Adipocyte (in vitro differentiated cells): ENCODE results near the gene MED12L.

Experiments used
- DNase-seq: peaks from one replicate; pipeline ENCODE4 v3.0.0-alpha.2; 2015; ENCODE audit warnings: low read depth
- H3K27me3 ChIP-seq: replicated peaks from 2 replicates; pipeline ENCODE4 v1.7.0; 2013; ENCODE audit warnings: mild to moderate bottlenecking, low read length, moderate library complexity; ENCODE audit not compliant: control insufficient read depth, insufficient read depth
- H3K36me3 ChIP-seq: 2 replicates; pipeline ENCODE4 v1.7.0; 2013; ENCODE audit warnings: low read length, mild to moderate bottlenecking, moderate library complexity; ENCODE audit not compliant: control insufficient read depth, insufficient read depth, severe bottlenecking
- H3K4me1 ChIP-seq: 2 replicates; pipeline ENCODE4 v1.7.0; 2013; ENCODE audit warnings: mild to moderate bottlenecking, low read length, moderate library complexity; ENCODE audit not compliant: control insufficient read depth, insufficient read depth
- H3K4me3 ChIP-seq: 2 replicates; pipeline ENCODE4 v1.7.0; 2013; ENCODE audit warnings: mild to moderate bottlenecking, low read length, moderate library complexity
- H3K9ac ChIP-seq: 2 replicates; pipeline ENCODE4 v1.7.0; 2013; ENCODE audit warnings: mild to moderate bottlenecking, low read length, moderate library complexity
- H3K9me3 ChIP-seq: 2 replicates; pipeline ENCODE4 v1.7.0; 2013; ENCODE audit warnings: mild to moderate bottlenecking, low read length, moderate library complexity; ENCODE audit not compliant: control insufficient read depth

The MED12L gene

DNA sequence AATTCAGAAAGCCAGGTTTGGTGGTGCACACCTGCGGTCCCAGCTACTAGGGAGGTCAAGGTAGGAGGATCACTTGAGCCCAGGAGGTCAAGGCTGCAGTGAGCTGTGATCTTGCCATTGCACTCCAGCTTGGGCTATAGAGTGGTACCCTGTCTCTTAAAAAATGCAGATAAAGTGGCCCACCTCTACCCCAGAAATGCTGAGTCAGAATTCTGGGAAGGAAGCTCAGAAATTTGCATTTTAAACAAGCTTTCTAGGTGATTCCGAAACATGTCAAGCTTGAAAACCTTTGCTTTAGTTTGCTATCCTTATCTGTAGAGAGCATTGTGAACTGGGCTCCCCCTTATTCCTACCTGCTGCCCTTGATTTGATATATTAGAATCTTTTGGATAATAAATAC, 7.7 kb downstream of the MED12L start:
- no peaks in the 10 kb centered on the region for H3K4me1 ChIP-seq
- no peak overlapping the region for H3K9ac ChIP-seq
- DNase-seq = no peak
- H3K27me3 ChIP-seq = peaks cover 27% of the 10 kb centered on the region
- H3K9me3 ChIP-seq = no peaks in the 10 kb centered on the region
- H3K4me3 ChIP-seq = no peak overlapping the region
- H3K36me3 ChIP-seq = no peaks in the 10 kb centered on the region

GRCh38 chr3:151093905-151094304, 8.4 kb downstream of the MED12L start:
- Histone ChIP-seq H3K4me1 (no peaks in the 10 kb centered on the region), H3K36me3 (no peaks in the 10 kb centered on the region), H3K9ac (no peak overlapping the region), H3K4me3 (no peak overlapping the region), H3K27me3 (peaks cover 33% of the 10 kb centered on the region), H3K9me3 (no peaks in the 10 kb centered on the region)
- no peak for DNase-seq

DNA sequence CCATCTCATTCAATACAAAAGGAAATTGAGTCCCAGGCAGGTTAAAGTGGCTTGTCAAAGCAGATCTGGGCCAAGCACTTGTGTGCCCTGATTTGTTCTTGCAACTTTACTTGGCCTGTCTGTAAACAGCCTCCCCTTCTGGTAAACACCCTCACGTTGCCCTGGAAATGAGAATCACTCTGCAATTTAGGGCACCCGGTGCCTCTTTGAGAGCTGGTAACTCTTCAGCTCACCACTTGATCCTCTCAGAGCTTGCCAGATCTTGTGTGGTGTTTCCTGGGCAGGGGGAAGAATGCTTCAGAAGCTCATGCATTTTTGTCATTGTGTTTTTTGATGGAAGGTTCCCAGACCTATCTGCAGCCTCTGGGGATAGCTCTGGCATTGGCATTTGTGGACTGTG, 11.3 kb downstream of the MED12L start:
- no peaks in the 10 kb centered on the region for H3K4me1 ChIP-seq
- H3K9me3 ChIP-seq = no peaks in the 10 kb centered on the region
- peaks cover 50% of the 10 kb centered on the region for H3K27me3 ChIP-seq
- H3K4me3 ChIP-seq = no peak overlapping the region
- no peak overlapping the region for H3K9ac ChIP-seq
- no peak for DNase-seq
- H3K36me3 ChIP-seq = no peaks in the 10 kb centered on the region

DNA sequence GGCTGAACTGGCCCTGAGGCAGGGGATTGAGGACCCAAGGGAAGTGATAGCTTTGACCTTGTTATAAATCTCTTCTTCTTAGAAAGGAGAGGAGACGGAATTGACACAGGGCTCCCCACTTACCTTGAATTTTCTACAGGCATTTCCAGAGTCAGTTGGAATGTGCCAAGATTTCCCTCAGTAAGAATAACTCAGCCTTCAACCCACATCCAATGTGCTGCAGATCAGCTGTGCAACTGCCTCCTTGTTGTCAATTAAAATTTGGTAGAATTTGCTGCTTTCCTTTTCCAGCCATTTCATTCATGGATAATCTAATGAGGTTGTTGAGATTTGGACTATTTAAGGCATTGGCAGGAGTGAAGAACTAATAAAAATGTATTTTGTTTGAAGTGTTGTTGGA, 14.6 kb downstream of the MED12L start:
- no peak overlapping the region for H3K9ac ChIP-seq
- H3K9me3 ChIP-seq = no peaks in the 10 kb centered on the region
- H3K27me3 ChIP-seq = peaks cover 48% of the 10 kb centered on the region
- DNase-seq = no peak
- no peaks in the 10 kb centered on the region for H3K36me3 ChIP-seq
- no peak overlapping the region for H3K4me3 ChIP-seq
- no peaks in the 10 kb centered on the region for H3K4me1 ChIP-seq

GRCh38 chr3:151101270-151101969, 16.0 kb downstream of the MED12L start:
- Histone ChIP-seq H3K27me3 (peaks cover 46% of the 10 kb centered on the region), H3K36me3 (no peaks in the 10 kb centered on the region), H3K9me3 (peaks cover under 1% of the 10 kb centered on the region), H3K4me1 (no peaks in the 10 kb centered on the region), H3K4me3 (no peak overlapping the region), H3K9ac (no peak overlapping the region)
- no peak for DNase-seq

DNA sequence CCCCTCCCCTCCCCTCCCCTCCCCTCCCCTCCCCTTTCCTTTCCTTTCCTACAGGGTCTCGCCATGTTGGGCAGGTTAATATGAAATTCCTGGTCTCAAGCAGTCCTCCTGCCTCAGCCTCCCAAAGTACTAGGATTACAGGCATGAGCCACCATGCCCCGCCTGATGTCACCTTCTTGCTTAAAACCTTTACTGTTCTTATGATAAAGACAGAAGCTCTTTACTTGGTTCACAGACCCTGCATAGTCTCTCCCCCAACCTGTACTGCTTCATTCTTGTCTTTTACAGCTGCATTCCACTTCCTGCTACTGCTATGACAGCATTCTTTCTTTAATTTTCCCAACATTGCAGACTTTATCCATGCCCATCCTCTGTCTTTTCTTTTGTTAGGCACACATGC, 20.8 kb downstream of the MED12L start:
- Histone ChIP-seq H3K4me1 (no peaks in the 10 kb centered on the region), H3K27me3 (peaks cover 16% of the 10 kb centered on the region), H3K9me3 (peaks cover 5% of the 10 kb centered on the region), H3K36me3 (no peaks in the 10 kb centered on the region), H3K9ac (no peak overlapping the region), H3K4me3 (no peak overlapping the region)
- DNase-seq = no peak

DNA sequence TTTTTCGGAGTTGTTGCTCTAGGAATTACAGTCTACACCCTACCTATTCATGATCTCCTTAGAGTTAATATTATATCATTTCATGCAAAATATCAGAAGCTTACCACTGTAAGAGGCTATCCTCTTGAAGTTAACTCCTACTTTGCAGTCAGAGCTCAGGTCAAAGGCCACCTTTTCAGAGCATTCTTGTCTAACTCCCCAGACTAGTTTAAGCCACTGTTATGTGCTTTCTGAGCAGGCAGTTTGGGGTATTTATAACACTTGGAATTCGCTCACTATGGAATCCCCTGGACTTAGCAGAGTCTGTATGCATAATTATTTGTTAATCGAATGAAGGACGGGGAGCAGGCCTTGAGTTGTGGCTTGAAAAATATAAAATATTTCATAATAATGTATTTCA, 21.7 kb downstream of the MED12L start:
- peaks cover 15% of the 10 kb centered on the region for H3K27me3 ChIP-seq
- no peaks in the 10 kb centered on the region for H3K36me3 ChIP-seq
- peaks cover 5% of the 10 kb centered on the region for H3K9me3 ChIP-seq
- H3K4me3 ChIP-seq = no peak overlapping the region
- no peak for DNase-seq
- H3K4me1 ChIP-seq = no peaks in the 10 kb centered on the region
- no peak overlapping the region for H3K9ac ChIP-seq

GRCh38 chr3:151107701-151108100, 22.2 kb downstream of the MED12L start:
- peaks cover 5% of the 10 kb centered on the region for H3K9me3 ChIP-seq
- H3K4me3 ChIP-seq = no peak overlapping the region
- no peaks in the 10 kb centered on the region for H3K4me1 ChIP-seq
- peaks cover 15% of the 10 kb centered on the region for H3K27me3 ChIP-seq
- DNase-seq = no peak
- no peak overlapping the region for H3K9ac ChIP-seq
- no peaks in the 10 kb centered on the region for H3K36me3 ChIP-seq

- H3K9me3 ChIP-seq = peaks cover 5% of the 10 kb centered on the region
- peaks cover 7% of the 10 kb centered on the region for H3K27me3 ChIP-seq
- DNase-seq = no peak
- H3K4me1 ChIP-seq = no peaks in the 10 kb centered on the region
- no peak overlapping the region for H3K4me3 ChIP-seq
- H3K36me3 ChIP-seq = no peaks in the 10 kb centered on the region
- no peak overlapping the region for H3K9ac ChIP-seq
Observed at GRCh38 chr3:151109286-151109800, 23.9 kb downstream of the MED12L start.

DNA sequence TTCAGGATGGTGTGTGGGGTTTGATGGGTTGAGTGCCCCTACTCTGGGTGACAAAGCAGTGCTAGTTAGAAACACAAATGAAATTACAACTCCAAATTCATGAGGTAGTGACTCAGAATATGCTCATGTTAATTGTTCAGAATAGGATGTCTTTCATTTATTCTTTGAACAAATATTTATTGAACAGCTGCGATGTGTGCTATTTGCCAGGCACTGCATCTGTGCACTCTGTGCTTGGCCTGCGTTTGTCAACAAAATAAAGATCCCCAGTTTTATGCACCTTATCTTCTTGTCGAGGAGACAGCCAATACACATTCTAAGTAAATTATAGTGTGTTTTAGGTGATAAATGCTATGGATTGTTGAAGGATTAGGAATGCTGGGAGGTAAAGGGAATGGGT, 27.3 kb downstream of the MED12L start:
- no peak for DNase-seq
- H3K36me3 ChIP-seq = no peaks in the 10 kb centered on the region
- H3K9me3 ChIP-seq = no peaks in the 10 kb centered on the region
- H3K9ac ChIP-seq = no peak overlapping the region
- peaks cover 7% of the 10 kb centered on the region for H3K27me3 ChIP-seq
- no peak overlapping the region for H3K4me3 ChIP-seq
- no peaks in the 10 kb centered on the region for H3K4me1 ChIP-seq

DNA sequence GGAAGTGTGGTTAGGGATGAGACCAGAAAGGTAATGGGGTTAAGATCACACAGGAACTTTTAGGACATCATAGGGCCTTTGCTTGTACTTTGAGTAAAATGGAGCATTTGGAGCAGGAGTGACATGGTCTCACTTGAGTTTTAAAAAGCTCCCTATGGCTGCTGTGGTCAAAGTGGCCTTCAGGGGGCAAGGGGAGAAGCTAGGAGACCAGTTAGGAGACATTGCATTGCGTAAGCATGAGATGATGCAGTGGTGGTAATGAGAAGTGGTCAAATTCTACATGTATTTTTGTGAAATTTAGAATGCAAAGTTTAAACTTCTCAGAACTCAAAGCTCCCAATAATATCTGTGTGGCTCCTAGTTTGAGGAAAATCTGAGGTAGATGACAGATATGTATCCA, 27.9 kb downstream of the MED12L start:
- peak; percentile 2 for DNase-seq
- Histone ChIP-seq H3K9ac (no peak overlapping the region), H3K9me3 (no peaks in the 10 kb centered on the region), H3K36me3 (no peaks in the 10 kb centered on the region), H3K4me1 (no peaks in the 10 kb centered on the region), H3K4me3 (no peak overlapping the region), H3K27me3 (peaks cover 7% of the 10 kb centered on the region)

DNA sequence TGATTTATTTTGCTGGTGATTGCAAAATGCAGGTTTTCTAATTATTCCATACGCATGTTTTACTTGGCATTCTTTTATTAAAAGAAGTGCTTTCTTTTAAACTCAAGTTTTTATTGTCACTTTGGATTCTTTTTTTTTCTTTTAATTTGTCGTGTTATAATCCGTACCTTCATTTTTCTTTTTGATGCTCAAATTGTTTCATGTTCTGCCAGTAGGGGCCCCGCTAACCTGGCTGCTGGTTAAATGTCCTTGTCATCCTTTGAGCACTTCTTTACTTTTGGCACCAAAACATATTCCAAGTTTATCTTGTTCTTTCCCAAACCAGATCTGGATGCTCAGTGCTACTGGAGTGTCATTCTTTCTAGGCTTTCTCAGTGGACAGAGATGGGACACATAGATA, 31.6 kb downstream of the MED12L start:
- no peak for DNase-seq
- H3K4me1 ChIP-seq = no peaks in the 10 kb centered on the region
- H3K9me3 ChIP-seq = no peaks in the 10 kb centered on the region
- no peak overlapping the region for H3K9ac ChIP-seq
- no peak overlapping the region for H3K4me3 ChIP-seq
- H3K36me3 ChIP-seq = no peaks in the 10 kb centered on the region
- no peaks in the 10 kb centered on the region for H3K27me3 ChIP-seq
